ENCODE data around the gene LSM6.

- no peak for TF ChIP-seq CTCF (conservative IDR thresholded peaks at IDR 0.05; ENCODE audit: low read depth in 2 of 2)
- no peak for TF ChIP-seq CREB1 (CRISPR knock-in tag; IDR thresholded peaks at IDR 0.05; ENCODE audit: low read depth)
- TF ChIP-seq NANOG (IDR thresholded peaks at IDR 0.05; ENCODE audit: borderline replicate concordance): no peak
- no peak for TF ChIP-seq POLR2AphosphoS5 (IDR thresholded peaks at IDR 0.05; ENCODE audit: low read depth)
- no peak for TF ChIP-seq JUNB (IDR thresholded peaks at IDR 0.05; ENCODE audit: unreplicated experiment)
- no peak for TF ChIP-seq REST (IDR thresholded peaks at IDR 0.05; ENCODE audit: unreplicated experiment)
- TF ChIP-seq EZH2phosphoT487 (IDR thresholded peaks at IDR 0.05; ENCODE audit: unreplicated experiment): no peak
- no peak for TF ChIP-seq ETS1 (IDR thresholded peaks at IDR 0.05)
- TF ChIP-seq EZH2 (IDR thresholded peaks at IDR 0.05; ENCODE audit: low read depth, unreplicated experiment): no peak
These were observed 4.4 kb downstream of the LSM6 start for GRCh38 chr4:146179784-146180370.

Measured in GM23338 (cell line).